ENCODE measurements around the gene PHF21A. TPM values are rescaled to one million over a fixed set of nuclear protein-coding genes. Genes with fewer than 3 reads are reported as not detected.
A peak's percentile ranks its signal among the peaks of the same experiment; 100 is the strongest.
"Not testable (repeated sequence)": the region's sequence is repeated elsewhere in the genome, so short reads cannot be mapped to it uniquely, and the experiment has no call there.

Gene PHF21A
- total RNA-seq, 1 donor from 2014 or later = 30.7 TPM

DNA sequence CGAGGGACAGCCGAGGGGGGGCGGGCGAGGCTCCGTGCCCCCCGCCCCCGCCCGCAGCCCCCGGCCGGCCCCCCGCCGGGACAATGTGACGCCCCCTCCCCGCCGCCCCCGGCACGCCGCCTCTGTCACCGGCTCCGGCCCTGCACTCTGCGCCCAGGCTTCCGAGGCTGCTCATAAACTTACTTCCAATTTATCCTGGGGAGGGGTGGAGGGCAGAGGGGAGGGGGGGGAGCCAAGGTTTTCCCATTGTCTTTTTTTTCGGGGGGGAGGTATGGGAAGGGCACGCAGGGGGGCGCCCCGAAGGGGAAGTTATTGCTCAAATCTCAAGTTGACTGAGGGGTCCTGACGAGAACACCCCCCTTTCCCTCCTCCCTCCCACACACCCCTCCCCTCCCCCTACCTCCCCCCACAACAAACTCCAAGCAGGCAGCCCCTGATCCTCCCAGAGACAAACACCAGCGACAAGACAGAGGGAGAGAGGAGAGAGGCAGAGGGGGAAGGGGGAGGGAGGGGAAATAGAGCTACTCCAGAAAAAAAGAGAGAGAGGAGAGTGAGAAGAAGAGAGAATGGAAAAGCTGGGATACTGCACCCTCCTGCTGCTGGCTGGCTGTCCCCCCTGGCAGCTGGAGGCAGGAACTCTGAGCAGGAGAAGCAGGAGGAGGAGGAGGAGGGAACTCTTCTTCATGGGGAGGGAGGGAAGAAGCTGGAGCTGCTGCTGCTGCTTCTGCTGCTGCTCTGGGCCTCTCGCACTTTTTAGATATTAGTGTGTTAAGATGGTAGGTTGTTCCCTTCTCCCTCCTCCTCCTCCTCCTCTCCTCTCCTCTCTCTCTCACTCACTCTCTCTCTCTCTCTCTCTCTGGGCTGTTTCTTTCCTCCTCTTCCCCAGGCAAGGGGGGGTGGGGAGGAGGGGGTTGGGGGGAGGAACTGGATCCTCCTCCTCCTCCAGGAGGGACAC is 631 bp downstream of the PHF21A start:
- peak; percentile 57 for DNase-seq

DNA sequence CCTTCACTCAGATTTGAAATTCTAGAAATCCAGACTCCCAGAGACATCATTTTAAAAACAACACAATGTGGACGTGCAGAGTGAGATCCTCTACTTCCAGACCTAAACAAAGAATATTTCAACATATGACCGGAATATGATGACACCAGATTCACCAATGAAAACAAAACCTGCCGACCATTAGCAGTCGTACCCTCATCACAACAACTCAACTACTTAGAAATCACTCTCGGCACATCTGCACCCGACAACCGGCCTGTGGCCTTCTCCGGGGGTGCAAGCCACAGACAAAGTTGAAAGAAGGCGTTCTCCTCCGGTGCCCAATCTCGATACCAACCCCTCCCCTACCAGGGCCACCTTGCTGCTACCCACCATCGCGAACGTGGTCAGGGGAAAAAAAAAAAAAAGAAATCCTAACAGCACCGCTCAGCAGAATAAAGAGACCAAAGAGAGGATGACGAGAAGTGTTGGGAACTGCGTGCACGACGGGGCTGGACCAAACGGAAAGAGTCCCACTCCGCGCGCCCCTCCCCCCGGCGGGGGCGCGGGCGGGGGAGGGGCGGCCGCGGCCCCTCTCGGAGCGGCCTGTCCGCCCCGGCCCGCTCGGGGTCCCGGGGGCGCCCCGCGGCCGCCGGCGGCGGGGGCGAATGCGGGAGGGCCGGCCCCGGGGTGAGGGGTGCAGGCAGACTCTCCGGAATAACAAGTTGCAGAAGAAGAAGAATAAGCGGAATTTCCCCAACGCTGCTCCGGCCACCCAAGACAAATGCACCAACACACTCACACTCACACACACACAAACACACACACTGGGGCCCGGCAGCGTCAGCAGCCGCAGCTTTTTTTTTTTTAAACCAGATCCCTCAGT is 1.7 kb downstream of the PHF21A start:
- DNase-seq = peak; percentile 27

DNA sequence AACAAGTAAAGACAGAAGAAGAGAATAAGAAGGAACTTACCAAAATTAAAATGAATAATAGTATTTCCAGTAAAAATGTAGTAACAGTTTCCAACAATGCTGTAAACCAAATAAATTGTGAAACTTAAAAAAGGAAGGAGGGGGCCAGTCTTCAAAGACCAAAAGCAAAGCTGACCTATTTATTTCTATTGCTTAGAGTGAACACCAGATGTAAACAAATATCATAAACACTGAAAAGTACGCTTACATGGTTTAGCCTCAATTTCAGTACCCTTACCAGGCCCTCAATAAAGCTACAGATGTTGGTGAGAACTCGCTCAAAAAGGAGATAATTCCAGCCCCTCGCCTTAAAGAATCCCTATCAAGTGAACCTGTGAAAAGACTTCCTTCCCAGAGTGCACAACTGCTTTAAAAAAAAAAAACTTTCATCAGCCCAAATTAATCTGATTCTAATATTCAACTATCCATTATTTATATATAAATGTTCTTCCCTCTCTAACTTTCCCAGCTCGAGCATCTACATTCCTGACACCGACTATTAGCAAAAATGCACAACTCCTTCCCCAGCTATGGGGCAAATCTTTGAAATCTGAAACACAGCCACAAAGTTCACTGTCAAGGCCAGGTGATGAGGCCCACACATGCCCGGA is 2.4 kb downstream of the PHF21A start:
- DNase-seq = no peak

DNA sequence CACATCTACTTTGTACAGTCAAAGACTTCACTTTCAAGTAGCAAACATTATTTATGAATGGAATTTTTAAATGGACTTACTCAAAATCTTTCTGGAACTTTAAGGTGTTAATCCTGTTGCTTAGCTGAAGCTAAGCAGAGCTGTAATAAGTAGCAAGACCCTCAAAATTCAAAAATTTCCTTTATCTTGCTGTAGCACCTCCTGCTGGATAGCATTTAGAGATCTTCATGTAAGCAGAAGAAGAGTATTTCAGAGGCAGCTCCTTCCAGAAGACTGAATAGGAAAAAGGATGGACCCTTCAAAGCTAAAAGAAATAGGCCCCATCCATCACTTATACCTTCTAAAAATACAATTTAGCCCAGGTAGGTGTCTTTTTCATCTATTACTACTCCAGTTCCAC is 3.4 kb downstream of the PHF21A start:
- DNase-seq = no peak

DNA sequence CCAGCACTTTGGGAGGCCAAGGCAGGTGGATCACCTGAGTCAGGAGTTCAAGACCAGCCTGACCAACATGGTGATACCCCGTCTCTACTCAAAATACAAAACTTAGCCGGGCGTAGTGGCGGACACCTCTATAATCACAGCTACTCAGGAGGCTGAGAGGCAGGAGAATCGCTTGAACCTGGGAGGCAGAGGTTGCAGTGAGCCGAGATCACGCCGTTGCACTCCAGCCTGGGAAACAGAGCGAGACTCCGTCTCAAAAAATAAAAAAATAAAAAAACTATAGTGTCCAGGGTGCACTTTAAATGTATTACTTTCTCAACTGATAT is 4.6 kb downstream of the PHF21A start:
- DNase-seq = not testable (repeated sequence)

DNA sequence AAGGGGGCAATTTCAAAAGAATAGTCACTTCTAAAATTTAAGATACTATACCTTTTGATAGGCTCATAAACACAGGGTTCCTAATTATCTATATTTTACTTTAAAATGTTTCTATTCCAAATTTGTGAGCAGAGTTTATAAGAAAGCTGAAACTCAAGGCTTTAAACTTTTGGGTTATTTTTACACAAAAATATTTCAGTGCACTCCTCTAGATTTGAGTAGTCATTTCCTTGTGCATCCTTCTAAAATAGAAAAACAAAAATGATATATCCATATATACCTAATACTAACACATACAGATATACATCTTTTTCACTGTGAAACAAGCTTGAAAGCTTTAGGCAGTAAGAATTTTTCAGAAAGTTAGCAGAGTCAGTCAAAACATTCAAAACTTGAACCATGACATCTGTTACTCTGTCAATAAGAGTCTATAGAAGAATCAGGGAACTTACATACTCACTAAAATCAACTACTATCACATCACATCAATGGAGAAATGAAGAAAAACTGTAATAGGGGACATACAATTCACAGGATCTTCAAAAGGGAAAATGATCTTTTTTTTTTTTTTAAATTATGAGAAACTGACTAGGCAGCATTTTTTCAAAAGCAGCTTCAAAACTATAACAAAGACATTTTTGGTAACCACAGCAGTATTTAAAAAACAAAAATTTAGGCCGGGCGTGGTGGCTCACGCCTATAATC is 5.1 kb downstream of the PHF21A start:
- DNase-seq = no peak

DNA sequence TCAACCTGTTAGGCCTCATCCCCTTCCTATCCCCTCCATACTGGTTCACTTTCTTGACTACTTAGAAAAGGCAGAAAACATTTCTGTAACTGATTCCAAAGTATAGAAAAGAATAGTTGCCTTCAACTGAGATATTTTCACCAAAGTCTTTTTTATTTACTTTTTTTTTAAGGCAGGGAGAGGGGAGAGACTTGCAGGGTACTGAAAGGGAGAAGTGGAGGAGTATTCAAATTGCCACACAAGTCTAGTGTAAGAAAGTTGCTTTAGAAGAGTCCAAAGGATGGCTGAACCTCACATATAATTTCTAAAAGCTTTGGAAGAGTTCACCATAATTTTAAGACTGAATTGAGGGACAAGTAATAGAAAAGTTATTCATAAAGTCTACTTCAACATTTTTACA is 6.3 kb downstream of the PHF21A start:
- no peak for DNase-seq

DNA sequence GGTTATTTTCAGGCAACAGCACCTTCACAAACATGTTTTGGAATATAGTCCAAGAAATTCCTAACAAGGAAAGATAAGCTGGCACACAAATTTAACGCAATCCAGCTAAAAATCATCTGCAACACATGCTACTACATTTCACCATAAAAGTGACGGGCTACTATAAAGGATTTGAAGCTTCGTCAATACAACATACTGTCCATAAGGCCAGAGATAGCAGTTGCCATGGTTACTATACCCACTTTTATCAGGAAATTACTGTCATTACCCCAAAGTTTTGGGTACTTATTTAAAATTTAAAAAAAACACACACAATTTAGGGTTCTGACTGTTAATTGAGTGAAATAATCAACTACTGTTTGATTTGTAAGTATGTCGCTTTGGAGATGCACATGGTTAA is 6.9 kb downstream of the PHF21A start:
- no peak for DNase-seq

DNA sequence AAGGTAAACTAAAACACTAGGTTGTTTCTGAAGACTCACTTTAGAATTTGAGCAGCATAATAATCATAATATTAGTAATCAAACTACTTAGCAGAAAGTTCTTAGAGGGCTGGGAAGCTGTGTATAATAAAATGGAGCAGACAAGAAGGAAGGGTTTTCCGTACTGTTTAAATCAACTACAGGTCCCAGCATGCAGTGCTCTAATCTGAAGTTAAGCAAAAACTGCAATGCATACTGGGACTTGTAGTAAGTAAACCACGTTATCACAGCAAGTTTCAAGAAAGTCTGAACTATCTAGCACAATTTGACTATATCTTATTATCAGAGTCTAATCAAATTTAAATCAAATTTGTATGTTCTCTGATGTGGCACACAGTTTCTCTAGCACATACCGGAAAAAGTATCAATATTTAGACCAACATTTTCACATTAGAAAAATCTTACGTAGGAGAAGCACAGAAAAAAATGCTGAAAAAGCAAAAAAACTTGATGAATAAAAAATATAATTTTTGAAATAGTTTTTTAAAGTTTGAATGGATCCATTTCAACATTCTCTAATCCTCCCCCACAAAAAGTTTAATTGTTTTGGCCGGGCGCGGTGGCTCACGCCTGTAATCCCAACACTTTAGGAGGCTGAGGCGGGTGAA is 8.2 kb downstream of the PHF21A start:
- no peak for DNase-seq

DNA sequence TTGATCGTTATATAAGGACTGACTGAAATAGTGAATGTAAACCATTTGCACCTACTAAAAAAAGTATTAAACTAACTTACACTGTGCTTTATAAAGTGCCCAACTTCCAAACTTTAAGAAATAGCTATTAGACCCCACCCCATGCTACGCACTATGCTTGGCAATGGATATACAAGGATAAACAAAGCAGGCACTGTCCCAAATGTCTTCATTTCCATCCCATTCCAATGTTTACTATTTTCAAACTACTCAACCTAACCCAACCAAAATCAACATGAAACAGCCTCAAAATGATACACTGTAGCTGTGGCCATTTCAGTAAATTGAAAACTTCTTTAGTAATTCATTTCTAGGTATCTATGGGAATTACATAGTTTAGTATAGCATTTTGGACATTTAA is 12.5 kb downstream of the PHF21A start:
- no peak for DNase-seq

DNA sequence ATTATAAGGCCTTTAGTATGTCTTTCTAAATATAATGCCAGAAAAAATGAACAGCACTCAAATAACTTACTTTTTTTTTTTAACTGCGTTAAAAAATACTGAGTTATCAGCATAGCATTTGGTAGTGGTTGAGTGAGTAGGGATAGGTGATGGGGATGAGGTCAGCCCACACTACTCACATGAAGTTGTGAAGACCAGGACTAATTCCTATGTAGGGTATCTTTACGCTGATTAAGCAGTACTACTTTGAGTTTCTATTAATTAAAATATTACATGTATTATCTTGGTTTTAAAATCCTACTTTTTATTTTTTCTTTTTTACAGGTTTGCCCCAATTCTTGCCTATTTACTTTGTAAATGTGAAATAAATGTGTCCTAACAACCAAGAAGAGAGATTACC is 13.5 kb downstream of the PHF21A start:
- DNase-seq = no peak

DNA sequence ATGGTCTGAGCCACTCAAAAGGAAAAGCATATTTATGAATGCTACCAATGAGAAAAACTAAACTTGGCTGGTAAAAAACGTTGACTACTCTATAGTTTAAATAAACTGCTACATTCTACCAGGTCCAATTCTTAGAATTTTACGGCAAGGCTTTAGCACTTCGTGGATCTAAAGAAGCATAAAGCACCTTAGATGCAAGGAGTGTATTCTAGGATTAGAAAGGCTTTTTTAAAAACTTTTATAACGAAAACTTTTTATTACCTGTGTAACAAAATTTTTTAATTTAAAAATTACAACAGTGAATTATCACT is 13.9 kb downstream of the PHF21A start:
- DNase-seq = no peak

DNA sequence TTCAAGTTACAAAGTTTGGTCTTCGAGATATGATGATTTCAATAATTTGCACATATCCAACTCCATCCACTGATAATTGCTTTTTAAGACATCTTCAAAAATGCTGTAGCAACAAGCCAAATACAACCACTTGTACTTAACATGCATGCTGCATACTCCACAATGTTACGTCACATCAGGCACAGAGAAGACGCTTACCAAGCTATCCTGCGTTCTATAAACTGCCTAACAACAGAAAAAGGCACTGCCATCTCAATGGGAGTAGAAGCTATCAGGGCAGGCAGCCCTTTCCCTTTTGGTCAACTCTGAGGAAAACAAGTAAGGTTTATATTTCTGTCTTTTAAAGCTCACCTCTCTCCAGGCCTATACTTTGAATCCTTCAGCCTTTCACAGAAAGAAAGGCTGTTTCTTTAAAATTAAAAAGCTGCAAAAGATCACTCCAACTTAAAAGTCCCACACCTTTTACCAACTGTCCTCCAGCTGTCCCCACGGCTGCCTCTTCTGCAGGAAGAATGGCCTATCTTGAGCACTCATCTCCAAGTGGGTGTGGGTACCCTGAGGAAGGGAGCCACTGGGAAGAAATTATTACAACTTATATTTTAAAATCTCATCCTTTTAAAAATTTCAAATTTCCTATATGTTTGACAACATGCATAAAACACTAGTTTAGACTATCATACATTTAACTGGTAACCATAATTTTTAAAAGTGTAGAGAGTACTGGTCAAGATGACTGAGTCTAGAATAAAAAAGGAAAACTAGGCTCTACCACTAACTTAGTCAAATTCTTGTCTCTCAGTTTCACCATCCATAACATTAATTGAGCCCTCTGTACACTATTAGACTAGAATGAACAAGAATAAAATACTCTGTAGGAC is 14.5 kb downstream of the PHF21A start:
- no peak for DNase-seq

DNA sequence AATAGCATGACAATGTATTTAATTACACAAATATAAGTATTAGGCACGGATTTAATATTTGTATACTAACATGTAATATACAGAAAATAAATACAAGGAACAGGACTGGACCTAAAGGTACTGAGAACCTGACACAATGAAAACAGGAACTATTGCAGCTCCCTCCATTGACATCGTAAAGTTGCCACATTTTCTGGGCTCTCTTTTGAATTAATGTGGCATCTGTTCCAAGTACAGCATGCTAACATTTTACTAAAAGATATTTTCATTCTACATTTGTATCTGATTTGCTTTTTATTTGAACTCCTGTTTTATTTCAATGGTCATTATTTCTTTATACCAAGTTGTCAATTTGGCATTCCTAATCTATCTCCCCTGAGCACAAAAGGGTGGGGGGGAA is 15.3 kb downstream of the PHF21A start:
- DNase-seq = no peak

DNA sequence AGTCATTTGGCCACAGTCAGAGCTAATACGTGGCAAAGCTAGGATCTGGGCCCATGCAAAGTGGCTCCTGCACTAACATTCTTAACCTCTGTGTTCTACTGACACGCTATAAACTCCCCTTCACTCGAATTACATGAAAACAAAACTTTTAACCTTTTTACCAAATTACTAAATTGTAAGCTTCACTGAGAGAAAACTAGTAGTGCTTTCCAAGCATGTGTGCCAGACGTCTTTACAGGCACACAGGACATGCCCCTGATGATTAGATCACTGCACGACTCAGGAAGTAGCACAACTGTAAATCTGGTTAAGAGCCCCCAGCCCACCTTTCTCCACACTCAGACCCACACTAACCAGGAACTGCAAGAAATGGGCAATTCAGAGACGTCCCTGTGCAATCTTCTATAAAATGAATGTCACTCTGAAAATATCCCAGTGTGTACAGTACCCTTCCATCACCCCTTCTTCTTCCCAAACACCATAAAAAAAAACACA is 16.1 kb downstream of the PHF21A start:
- DNase-seq = no peak

DNA sequence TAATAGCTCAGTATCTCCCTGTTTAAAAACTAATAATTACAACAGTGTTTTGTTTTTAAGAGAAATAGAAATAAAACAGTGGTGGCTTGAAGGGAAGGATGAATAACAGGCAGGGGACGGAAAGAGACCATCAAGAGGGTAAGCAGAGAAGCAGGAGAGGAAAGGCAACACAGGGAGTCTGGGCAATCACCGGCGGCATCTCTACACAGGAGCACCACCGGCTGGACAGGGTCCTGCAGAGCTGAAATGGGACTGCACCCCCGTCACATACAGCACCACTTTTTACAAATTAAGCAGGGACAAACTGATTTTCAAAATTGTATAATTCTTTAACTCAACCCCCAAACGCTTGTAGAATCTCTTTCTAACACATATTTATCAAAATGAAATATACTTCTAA is 18.4 kb downstream of the PHF21A start:
- no peak for DNase-seq

DNA sequence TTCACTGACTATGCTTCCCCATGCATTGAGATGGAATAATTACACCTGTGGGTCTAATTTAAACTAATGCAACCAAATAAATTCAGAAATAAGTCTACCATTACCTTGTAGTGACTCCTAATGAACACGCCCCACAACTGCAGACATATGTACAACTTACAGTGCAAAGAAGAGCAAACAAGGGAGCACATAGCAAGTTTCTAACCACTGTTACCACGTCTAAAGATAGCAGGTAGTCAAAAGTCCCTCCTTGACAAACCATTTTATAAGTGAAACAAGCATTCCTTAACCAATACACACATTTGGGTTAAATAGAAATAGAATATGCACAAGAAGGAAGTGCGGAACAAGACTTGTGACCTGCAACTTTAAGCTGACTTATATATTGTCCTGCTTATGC is 20.6 kb downstream of the PHF21A start:
- no peak for DNase-seq

DNA sequence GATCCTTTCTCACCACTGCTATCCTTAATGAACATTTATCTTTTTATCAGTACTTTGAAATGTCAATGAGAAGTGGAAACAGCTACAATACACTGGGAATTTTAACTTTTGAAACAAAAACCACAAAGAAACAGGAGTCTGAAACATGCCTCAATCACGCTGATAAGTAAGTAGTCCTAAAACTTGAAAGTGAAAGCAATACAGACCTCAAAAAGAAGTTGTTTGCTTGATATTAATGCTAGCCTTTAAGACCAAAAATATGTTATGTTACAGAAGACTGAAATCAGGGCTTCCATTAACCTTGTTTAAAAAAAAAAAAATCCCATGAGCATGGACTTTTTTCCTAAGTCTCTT is 21.3 kb downstream of the PHF21A start:
- DNase-seq = no peak

DNA sequence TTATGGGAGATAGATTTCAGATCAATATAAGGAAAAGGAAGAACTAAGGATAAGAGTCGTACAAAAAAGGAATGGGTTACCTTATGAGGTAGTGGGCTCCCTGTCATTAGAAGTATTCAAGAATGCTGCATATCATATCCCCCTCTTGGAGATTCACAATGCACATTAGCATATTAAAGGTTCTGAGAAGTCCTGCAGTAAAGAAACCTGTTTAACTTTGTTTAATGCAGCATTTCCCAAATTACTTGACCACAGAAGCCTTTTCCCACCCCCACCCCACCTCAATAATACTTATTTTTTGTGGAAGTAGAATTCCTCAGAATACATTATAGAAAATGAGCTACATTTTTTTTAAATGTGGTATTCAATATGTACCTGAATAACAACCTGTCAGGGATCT is 30.9 kb downstream of the PHF21A start:
- no peak for DNase-seq

DNA sequence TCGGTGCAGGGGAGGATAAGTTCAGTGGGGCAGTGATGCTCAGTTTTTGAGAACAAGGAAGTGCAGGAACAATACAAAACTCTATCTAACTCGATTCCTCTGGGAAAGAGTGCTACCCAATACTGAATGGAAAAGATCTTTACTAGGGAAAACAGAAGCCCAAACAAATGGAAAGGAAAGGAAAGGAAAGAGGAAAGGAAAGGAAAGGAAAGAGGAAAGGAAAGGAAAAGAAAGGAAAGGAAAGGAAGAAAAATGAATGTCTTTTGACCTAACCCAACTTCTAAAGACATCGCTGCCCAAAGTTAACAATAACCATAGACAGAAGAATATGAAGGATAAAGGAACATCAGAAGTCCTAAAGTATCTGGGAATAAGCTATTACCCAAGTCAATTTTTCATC is 41.6 kb downstream of the PHF21A start:
- DNase-seq = no peak

DNA sequence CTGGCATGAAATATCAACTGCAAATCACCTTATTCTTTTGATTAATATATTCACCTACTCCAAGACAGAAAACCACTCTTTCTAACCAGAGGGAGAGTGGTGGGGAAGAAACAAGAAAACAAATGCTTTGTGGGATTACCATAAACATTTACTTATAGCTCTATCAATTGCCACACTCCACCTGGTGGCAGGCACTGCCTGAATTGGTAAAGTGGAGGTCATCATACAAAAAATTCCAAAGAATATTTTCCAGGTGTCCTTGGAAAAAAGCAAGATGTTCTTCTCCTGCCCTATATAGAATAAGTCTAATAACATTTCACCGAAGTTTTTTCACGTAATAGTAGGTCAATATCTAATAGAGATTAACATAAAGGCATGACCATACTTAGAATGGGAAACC is 45.3 kb downstream of the PHF21A start:
- no peak for DNase-seq
